ENCODE results near the gene TTLL5.
A peak's percentile ranks its signal among the peaks of the same experiment; 100 is the strongest.

The TTLL5 gene

GRCh38 chr14:75871181-75871880, 210.3 kb downstream of the TTLL5 start:
- DNase-seq (ENCODE audit: low read depth), result no peak

- no peak for DNase-seq (ENCODE audit: low read depth)
These were observed 214.9 kb downstream of the TTLL5 start for GRCh38 chr14:75875958-75876357.

GRCh38 chr14:75876530-75876929, 215.5 kb downstream of the TTLL5 start:
- DNase-seq (ENCODE audit: low read depth), result no peak

GRCh38 chr14:75877292-75877691, 216.2 kb downstream of the TTLL5 start:
- DNase-seq (ENCODE audit: low read depth), result no peak

DNA sequence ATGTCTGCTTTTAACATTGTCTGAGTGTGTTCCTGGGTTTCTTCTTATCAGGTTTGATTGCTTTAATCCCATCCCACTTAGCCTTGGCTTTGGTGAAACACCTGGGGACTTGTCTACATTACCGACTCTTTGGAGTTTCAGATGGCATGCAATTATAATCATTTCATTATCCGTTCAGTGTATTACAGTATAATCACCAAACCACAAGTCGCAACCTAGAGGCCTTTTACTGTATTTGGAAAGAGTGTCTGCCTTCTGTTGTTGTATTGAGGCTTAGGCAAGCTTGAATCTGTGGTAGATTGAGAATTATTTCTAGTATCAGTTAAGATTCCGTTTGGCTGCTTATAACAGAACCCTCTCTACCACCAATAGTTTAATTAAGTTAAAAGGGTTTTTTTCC, 216.8 kb downstream of the TTLL5 start:
- no peak for DNase-seq (ENCODE audit: low read depth)

DNA sequence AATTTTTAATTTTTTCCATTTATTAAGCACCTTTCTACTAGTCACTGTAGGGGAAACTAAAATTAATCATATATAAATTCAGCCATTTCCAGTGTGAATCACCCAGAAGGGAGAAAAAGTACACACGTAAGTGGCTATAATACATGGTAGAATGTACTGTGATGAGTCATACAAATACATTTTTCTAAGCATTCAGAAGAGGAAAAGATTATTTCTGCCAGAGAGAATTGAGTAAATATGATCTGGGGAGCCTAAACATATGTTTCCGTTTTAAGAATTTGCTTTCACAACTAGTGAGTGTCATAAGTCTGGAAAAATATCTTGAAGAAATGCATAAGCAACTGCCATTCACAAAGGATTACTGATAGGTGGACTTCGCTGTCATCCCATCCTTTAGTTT, 218.0 kb downstream of the TTLL5 start:
- DNase-seq (ENCODE audit: low read depth), result peak; percentile 83

DNA sequence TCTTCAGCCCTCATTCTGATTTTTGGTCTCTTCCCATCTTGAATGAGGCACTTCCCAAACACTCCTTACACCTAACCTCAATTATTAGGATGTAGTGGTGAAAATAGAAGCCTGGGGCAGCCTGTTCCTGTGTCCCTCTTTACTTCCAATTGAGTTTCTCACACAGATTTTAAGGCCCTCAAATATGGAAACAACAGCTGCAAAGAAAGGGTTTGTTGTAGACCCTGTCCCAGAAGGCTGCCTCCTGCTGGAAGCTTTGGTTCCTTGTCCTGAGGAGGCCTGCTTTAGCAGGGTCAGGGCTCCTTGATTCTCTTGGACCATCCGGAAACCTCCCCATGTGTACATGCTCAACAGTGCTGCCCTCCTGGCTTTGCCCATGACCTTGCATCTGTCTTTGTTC, 219.5 kb downstream of the TTLL5 start:
- no peak for DNase-seq (ENCODE audit: low read depth)

DNA sequence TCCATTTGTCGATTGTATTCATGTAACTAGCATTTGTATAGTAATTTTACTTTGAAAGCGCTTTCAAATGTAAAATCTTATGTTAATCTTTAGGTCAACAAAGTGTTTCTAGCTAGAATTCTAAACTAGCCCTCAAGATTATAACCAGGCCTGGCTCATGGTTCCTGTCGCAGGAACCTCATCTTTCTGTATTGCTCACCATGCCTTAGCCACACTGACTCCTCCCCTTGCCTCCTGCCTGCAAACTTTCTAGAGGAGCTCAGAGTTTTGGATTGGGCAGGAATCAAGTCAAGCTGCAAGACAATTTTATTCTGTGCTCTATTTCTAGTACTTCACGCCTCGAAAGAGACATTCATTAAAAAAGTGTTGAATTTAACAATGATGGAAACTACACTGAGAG, 220.9 kb downstream of the TTLL5 start:
- DNase-seq (ENCODE audit: low read depth), result no peak

- DNase-seq (ENCODE audit: low read depth), result no peak
These were observed 223.2 kb downstream of the TTLL5 start for GRCh38 chr14:75884198-75884611.

- no peak for DNase-seq (ENCODE audit: low read depth)
These were observed 224.8 kb downstream of the TTLL5 start for GRCh38 chr14:75885829-75886228.

GRCh38 chr14:75886636-75887348, 225.7 kb downstream of the TTLL5 start:
- DNase-seq (ENCODE audit: low read depth), result no peak

- DNase-seq (ENCODE audit: low read depth), result no peak
These were observed 227.9 kb downstream of the TTLL5 start for GRCh38 chr14:75888945-75889344.

DNA sequence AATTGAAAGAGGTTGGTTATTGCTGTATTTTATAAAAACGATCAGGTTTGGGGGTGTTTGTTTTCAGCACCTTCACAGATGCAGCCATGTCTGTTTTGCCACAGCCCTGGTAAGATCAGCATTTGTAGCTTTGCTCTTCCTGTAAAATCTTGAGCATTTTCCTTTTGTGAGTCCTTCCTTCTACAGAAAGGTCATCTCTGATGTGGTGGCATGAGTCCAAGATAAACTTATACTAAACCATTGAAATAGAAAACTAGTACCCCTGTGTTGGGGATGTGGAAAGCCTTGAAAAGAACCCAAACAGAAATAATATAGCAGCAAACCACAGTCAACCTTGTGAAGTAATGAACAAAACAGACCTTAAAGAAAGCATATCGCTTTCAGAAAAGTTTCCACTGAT, 235.3 kb downstream of the TTLL5 start:
- DNase-seq (ENCODE audit: low read depth), result no peak

- no peak for DNase-seq (ENCODE audit: low read depth)
These were observed 243.3 kb downstream of the TTLL5 start for GRCh38 chr14:75904311-75904710.

GRCh38 chr14:75905147-75905904, 244.3 kb downstream of the TTLL5 start:
- DNase-seq (ENCODE audit: low read depth), result no peak

- no peak for DNase-seq (ENCODE audit: low read depth)
These were observed 245.2 kb downstream of the TTLL5 start for GRCh38 chr14:75906228-75906627.

DNA sequence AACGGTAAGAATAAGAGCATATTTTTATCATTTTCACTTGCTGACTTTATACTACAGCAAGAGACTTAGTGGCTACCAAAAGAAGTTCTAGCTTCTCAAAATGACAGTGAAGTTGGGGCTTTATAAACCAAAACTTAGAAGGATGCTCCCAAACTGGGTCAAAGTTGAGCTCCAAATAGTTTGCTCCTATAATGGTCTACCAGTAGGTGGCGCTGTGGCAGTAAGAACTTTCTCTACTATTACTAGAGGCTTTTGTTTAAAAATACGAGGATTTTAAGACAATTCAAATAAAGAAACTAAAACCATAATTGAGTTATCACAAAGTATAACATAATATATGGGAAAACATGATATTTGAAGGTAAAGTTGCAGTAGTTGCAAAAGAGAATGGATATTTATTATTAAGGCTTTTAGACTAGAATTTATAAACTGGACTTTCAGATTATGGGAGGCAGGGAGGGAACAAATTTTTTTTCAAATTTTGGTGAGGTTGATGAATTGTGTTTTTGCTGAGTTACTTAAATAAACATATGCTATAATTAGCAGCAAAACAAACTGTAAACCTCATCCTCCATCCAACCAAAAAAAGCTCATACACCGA, 245.7 kb downstream of the TTLL5 start:
- peak; percentile 44 for DNase-seq (ENCODE audit: low read depth)

DNA sequence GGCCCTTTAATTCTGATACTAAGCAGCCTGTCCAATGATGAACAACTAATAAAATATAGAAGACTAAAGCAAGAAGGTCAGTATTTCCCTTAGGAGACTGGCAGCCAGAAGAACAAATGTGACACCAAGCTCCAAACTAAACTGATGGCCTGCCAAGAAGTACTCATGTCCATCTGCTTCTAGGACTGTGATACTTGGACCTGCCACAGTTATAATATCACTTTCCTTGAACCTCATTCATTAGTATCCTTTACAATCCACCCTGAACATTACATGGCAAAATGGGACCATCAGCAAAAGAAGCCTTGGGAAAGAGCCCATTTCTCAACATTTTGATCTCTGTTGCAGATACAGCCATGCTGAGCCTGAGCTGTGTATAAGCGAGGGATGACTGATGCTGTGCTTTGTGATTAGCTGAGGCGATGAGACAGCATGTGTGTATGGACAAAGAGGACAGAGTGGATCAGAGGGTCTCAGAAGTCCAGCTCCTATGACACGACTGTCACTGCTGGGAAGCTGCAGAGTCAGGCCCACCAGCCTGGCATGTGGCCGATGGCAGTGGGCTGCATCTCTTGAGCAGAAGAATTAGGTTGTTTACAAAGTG, 246.8 kb downstream of the TTLL5 start:
- no peak for DNase-seq (ENCODE audit: low read depth)

GRCh38 chr14:75909630-75910029, 248.6 kb downstream of the TTLL5 start:
- no peak for DNase-seq (ENCODE audit: low read depth)

DNA sequence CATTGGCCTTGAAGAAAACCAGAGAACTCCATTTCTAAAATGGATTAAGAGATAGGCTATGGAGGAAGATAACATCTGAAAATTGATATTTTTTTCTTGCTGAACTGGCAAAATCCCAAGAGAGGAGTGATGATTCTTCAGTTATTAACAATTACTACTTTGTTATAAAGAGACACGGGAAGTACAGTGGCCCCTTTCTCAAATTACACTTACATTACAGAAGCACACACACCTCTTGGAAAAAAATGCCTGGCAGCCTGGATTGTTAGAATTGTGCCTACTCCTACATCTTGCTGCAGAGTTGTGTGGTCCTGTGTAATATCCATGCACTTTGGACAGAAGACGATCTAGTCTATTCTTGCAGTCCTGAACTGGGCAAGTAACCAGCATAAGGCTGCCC, 249.0 kb downstream of the TTLL5 start:
- no peak for DNase-seq (ENCODE audit: low read depth)

DNA sequence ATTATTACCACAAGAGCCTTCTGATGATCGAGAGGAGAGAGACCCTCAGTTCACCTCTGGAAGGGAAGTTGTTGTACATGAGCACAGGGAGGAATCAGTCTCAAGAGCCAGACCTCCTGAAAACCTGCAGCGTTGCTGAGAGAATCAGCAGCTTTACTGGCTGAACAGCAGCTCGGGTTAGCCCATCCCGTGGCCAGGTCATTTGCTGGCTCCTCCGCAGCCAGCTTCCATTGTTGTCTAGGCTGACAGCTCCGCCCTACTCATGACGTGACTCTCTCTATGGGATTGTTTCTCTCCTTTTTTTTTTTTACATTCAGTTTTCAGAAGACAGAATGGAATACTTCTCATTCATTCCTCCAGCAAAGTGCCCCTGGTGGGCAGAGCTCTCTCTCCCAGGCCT, 250.8 kb downstream of the TTLL5 start:
- DNase-seq (ENCODE audit: low read depth), result no peak

GRCh38 chr14:75913183-75913582, 252.1 kb downstream of the TTLL5 start:
- DNase-seq (ENCODE audit: low read depth), result no peak

Measured in fibroblast of the conjunctiva (primary cell).